GM12878 (cell line): ENCODE data around the gene NAV2. TPM values are rescaled to one million over a fixed set of nuclear protein-coding genes. Genes with fewer than 3 reads are reported as not detected.

Experiments used
- ATAC-seq: fragments of 200-7000 bp; cut with Tn5 transposase; 3 replicates; pipeline ENCODE4 v1.9.1; 2020; ENCODE audit warnings: mild to moderate bottlenecking, moderate library complexity
- BruUV-seq: library from RNA; stranded (reverse); fragments of 400-500 nt; replicated peaks from 2 replicates; lab custom pipeline; 2021; lab: Mats Ljungman, UMichigan
- CTCF ChIA-PET: fragments of 300-600 bp; sonication (Branson Sonifier 250); formaldehyde crosslinking; extraction: SDS; loops from one replicate; lab custom pipeline; 2021; ENCODE audit warnings: inconsistent platforms; lab: Yijun Ruan, JAX
- POLR2A ChIA-PET: fragments of 350-600 bp; formaldehyde crosslinking; extraction: SDS; loops from one replicate; lab custom pipeline; 2021; ENCODE audit warnings: inconsistent platforms; lab: Charles Lee
- RAD21 ChIA-PET: fragments of 300-600 bp; sonication (Branson Sonifier 250); formaldehyde crosslinking; loops from one replicate; lab custom pipeline; 2023; ENCODE audit warnings: antibody characterized with exemption; ENCODE audit not compliant: unreplicated experiment; lab: Charles Lee
- SMC1A ChIA-PET: fragments of 300-600 bp; sonication (Branson Sonifier 250); formaldehyde crosslinking; loops from one replicate; lab custom pipeline; 2023; ENCODE audit not compliant: unreplicated experiment, uncharacterized antibody; lab: Charles Lee
- DNase-seq: peaks from one replicate; pipeline ENCODE4 v3.0.0-alpha.2; 2011; ENCODE audit warnings: low read depth, low spot score
- FAIRE-seq: peaks from 3 replicates; lab custom pipeline; 2011; peaks lifted over from hg19 to GRCh38; lab: Jason Lieb, UNC
- H2AFZ ChIP-seq: 2 replicates; pipeline ENCODE4 v1.6.0; 2011; ENCODE audit warnings: low read depth, low read length, control low read depth; ENCODE audit not compliant: control insufficient read depth
- H3K27ac ChIP-seq: 2 replicates; pipeline ENCODE4 v1.5.1; 2011; ENCODE audit warnings: control low read depth; ENCODE audit not compliant: control insufficient read depth, insufficient read depth
- H3K27me3 ChIP-seq, 2 experiments: replicated peaks in 1 of 2; 2 replicates each; pipeline versions ENCODE4 v1.6.0 to v1.6.1; 2011; ENCODE audit warnings: low read length in 1 of 2; ENCODE audit not compliant: control insufficient read depth in 2 of 2, insufficient read depth in 2 of 2
- H3K36me3 ChIP-seq, 2 experiments: 2 replicates each; pipeline ENCODE4 v1.5.1; 2011; ENCODE audit warnings: low read length in 1 of 2; ENCODE audit not compliant: control insufficient read depth in 2 of 2, insufficient read depth in 2 of 2
- H3K4me1 ChIP-seq: 2 replicates; pipeline ENCODE4 v1.6.1; 2011; ENCODE audit warnings: mild to moderate bottlenecking, low read length, moderate library complexity, mixed read lengths; ENCODE audit not compliant: control insufficient read depth, insufficient read depth
- H3K4me2 ChIP-seq: 2 replicates; pipeline ENCODE4 v1.6.0; 2011; ENCODE audit warnings: control low read depth; ENCODE audit not compliant: control insufficient read depth, insufficient read depth
- H3K4me3 ChIP-seq: fragments of 200-600 bp; sonication (generic); 2 replicates; pipeline ENCODE4 v1.5.1; 2016
- H3K79me2 ChIP-seq: 2 replicates; pipeline ENCODE4 v1.6.0; 2011; ENCODE audit warnings: low read length; ENCODE audit not compliant: control insufficient read depth, insufficient read depth
- H3K9ac ChIP-seq: 2 replicates; pipeline ENCODE4 v1.8.0; 2011; ENCODE audit warnings: low read length, control low read depth, mixed read lengths; ENCODE audit not compliant: control insufficient read depth, insufficient read depth
- H3K9me3 ChIP-seq: replicated peaks from 3 replicates; pipeline ENCODE4 v1.5.1; 2011; ENCODE audit warnings: mild to moderate bottlenecking, low read length; ENCODE audit not compliant: control insufficient read depth, insufficient read depth
- H4K20me1 ChIP-seq: 2 replicates; pipeline ENCODE4 v1.6.0; 2011; ENCODE audit not compliant: control insufficient read depth, insufficient read depth
- CEBPB ChIP-seq, 2 experiments: fragments of 150-350 bp in 1 of 2; IDR thresholded peaks; 2 replicates each; pipeline ENCODE4 v1.6.1; 2012 to 2014; ENCODE audit warnings: low read depth in 2 of 2, low read length in 2 of 2, borderline replicate concordance in 1 of 2, inconsistent platforms in 1 of 2
- CEBPZ ChIP-seq: fragments of 150-350 bp; IDR thresholded peaks from 2 replicates; pipeline ENCODE4 v1.6.1; 2016; ENCODE audit warnings: low read depth, low read length
- CUX1 ChIP-seq: IDR thresholded peaks from 2 replicates; pipeline ENCODE4 v1.6.1; 2012; ENCODE audit warnings: improper control_type of control experiment, low read depth, low read length; ENCODE audit not compliant: insufficient replicate concordance
- EP300 ChIP-seq, 2 experiments: fragments of 150-350 bp in 1 of 2; IDR thresholded peaks; 2 replicates each; pipeline ENCODE4 v1.6.1; 2011 to 2012; ENCODE audit warnings: low read depth in 2 of 2, low read length in 2 of 2, borderline replicate concordance in 1 of 2, improper control_type of control experiment in 1 of 2, inconsistent platforms in 1 of 2; ENCODE audit not compliant: control insufficient read depth in 1 of 2
- EZH2 ChIP-seq: IDR thresholded peaks from 2 replicates; pipeline ENCODE4 v1.6.1; 2012; ENCODE audit warnings: low read depth, mild to moderate bottlenecking, control low read depth, inconsistent platforms, low read length, borderline replicate concordance; ENCODE audit not compliant: control insufficient read depth
- POLR2AphosphoS5 ChIP-seq: IDR thresholded peaks from 2 replicates; pipeline ENCODE4 v1.6.1; 2011; ENCODE audit warnings: mild to moderate bottlenecking, low read length, inconsistent platforms
- POU2F2 ChIP-seq: IDR thresholded peaks from 3 replicates; pipeline ENCODE4 v1.6.1; 2011; ENCODE audit warnings: low read depth, mild to moderate bottlenecking, low read length, borderline replicate concordance
- STAT1 ChIP-seq: fragments of 450-650 bp; conservative IDR thresholded peaks from 2 replicates; pipeline ENCODE4 v1.6.1; 2014; ENCODE audit warnings: antibody characterized with exemption, mild to moderate bottlenecking
- TARDBP ChIP-seq: IDR thresholded peaks from 2 replicates; pipeline ENCODE4 v1.6.1; 2016; ENCODE audit warnings: borderline replicate concordance
- WGBS: methylation state at CpG from one replicate; pipeline ENCODE4 v1.1.6; 2016; ENCODE audit warnings: low lambda C conversion rate; ENCODE audit not compliant: insufficient replicate concordance, insufficient coverage; ENCODE audit errors: missing lambda C conversion rate; 5-methylcytosine and 5-hydroxymethylcytosine counted together
- in situ Hi-C: fragments of 300-500 bp; cut with MboI; formaldehyde crosslinking; loops from 9 replicates; pipeline ENCODE4 v1.14.3; 2018; ENCODE audit warnings: mixed read lengths
- intact Hi-C: fragments of 100-400 bp; cut with micrococcal nuclease; formaldehyde crosslinking; loops from one replicate; pipeline ENCODE4 v1.14.2; 2022; ENCODE audit not compliant: unreplicated experiment
- polyA plus RNA-seq, 11 experiments: library from polyadenylated mRNA; depleted of rRNA in 4 of 11; unstranded in 6 of 11; stranded (reverse) in 5 of 11; fragments of >200 nt; fragmentation: Nextera tagmentation in 4 of 11; fragmentation: Illumina TruSeq in 1 of 11; extraction: Ambion mirVana in 4 of 11; extraction: Trizol in 1 of 11; gene quantifications; 1 replicate in 1 of 11; 2 replicates in 10 of 11; pipeline versions ENCODE4 v1.2.1 to v1.2.3, GENCODE V29; 2011 to 2016; ENCODE audit warnings: inconsistent platforms in 2 of 11, missing spikeins in 2 of 11, low read depth in 1 of 11
- total RNA-seq, 4 experiments: library from RNA; depleted of rRNA in 3 of 4; stranded (reverse); fragments of >200 nt in 3 of 4; fragmentation: Illumina TruSeq in 1 of 4; extraction: Trizol in 1 of 4; gene quantifications; 2 replicates each; pipeline versions ENCODE4 v1.2.1 to v1.2.3, GENCODE V29; 2013 to 2021

NAV2 gene
- total and polyA plus RNA-seq, 10 of the 15 experiments (the other 5 are each of a cell fraction or from before 2014, with no cell fraction given) = 0.35 to 6.1 (median 1.1) TPM

GRCh38 chr11:19933801-19934488 lies 221.3 kb downstream of the NAV2 start:
- peaks cover 4% of the 10 kb centered on the region; the same call in 1 of the 2 replicates for H3K4me1 ChIP-seq
- no peak overlapping the region for H3K4me2 ChIP-seq
- ChIA-PET SMC1A (interaction anchor here (1.0 to 1.3 kb wide), 2 partner anchors 8 to 18 kb away, joined by 3 to 4 read pairs; no protein-coding TSS in a partner anchor), POLR2A (no interaction called here), RAD21 (interaction anchor here (0.9 kb wide), 1 partner anchor 16 kb away, joined by 3 read pairs; no protein-coding TSS in a partner anchor), CTCF (interaction anchor here (1.1 to 5.1 kb wide), 7 partner anchors 9 to 863 kb away, joined by 3 to 28 read pairs (median 4); no protein-coding TSS in a partner anchor)
- intact Hi-C loops = no loop called here
- no peak overlapping the region for H3K27ac ChIP-seq
- no TSS peak for BruUV-seq
- H3K79me2 ChIP-seq = no peaks in the 10 kb centered on the region
- ATAC-seq (no peak), FAIRE-seq (no peak), DNase-seq (no peak)
- H3K9me3 ChIP-seq = no peaks in the 10 kb centered on the region
- H2AFZ ChIP-seq = no peak overlapping the region
- in situ Hi-C loops = no loop called here
- WGBS = 59% methylated on average over 10 of the region's 12 CpGs
- H3K36me3 ChIP-seq = no peaks in the 10 kb centered on the region; a peak in 1 of 4 replicates
- no peaks in the 10 kb centered on the region for H3K27me3 ChIP-seq
- no peak overlapping the region for H3K9ac ChIP-seq
- no peaks in the 10 kb centered on the region for H4K20me1 ChIP-seq
- H3K4me3 ChIP-seq = no peak overlapping the region
- TF ChIP-seq CEBPZ (no peak), STAT1 (no peak), EP300 (IDR thresholded peaks at IDR 0.05; ENCODE audit: borderline replicate concordance in 1 of 2, control insufficient read depth in 1 of 2, low read depth in 2 of 2, low read length in 2 of 2) (no peak), EZH2 (no peak), POLR2AphosphoS5 (no peak), POU2F2 (no peak), TARDBP (no peak), CEBPB (IDR thresholded peaks at IDR 0.05; ENCODE audit: borderline replicate concordance in 1 of 2, low read depth in 2 of 2, low read length in 2 of 2) (no peak), CUX1 (no peak)
